ENCODE results near the gene ARID2.

ARID2 gene

GRCh38 chr12:45918818-45919217, 189.3 kb downstream of the ARID2 start:
- DNase-seq (ENCODE audit: low read depth in 2 of 2, low spot score in 1 of 2): no peak

- DNase-seq (ENCODE audit: low read depth in 2 of 2, low spot score in 1 of 2): no peak
Measured at GRCh38 chr12:45928309-45928708, 198.8 kb downstream of the ARID2 start.

- no peak for DNase-seq (ENCODE audit: low read depth in 2 of 2, low spot score in 1 of 2)
Measured at GRCh38 chr12:45930369-45930768, 200.9 kb downstream of the ARID2 start.

GRCh38 chr12:45933504-45933903, 204.0 kb downstream of the ARID2 start:
- DNase-seq (ENCODE audit: low read depth in 2 of 2, low spot score in 1 of 2): no peak

- DNase-seq (ENCODE audit: low read depth in 2 of 2, low spot score in 1 of 2): no peak
Measured at GRCh38 chr12:45934956-45935355, 205.4 kb downstream of the ARID2 start.

- no peak for DNase-seq (ENCODE audit: low read depth in 2 of 2, low spot score in 1 of 2)
Measured at GRCh38 chr12:45938566-45938965, 209.1 kb downstream of the ARID2 start.

GRCh38 chr12:45939759-45940158, 210.3 kb downstream of the ARID2 start:
- DNase-seq (ENCODE audit: low read depth in 2 of 2, low spot score in 1 of 2): no peak

GRCh38 chr12:45944771-45945170, 215.3 kb downstream of the ARID2 start:
- no peak for DNase-seq (ENCODE audit: low read depth in 2 of 2, low spot score in 1 of 2)

GRCh38 chr12:45946435-45946834, 216.9 kb downstream of the ARID2 start:
- DNase-seq (ENCODE audit: low read depth in 2 of 2, low spot score in 1 of 2): no peak

GRCh38 chr12:45948546-45948945, 219.0 kb downstream of the ARID2 start:
- no peak for DNase-seq (ENCODE audit: low read depth in 2 of 2, low spot score in 1 of 2)

Measured in stimulated activated CD8-positive, alpha-beta memory T cell treated with anti-CD3 and anti-CD28 coated beads, Interleukin-4, amount 100 ng/mL, for 4 hours (primary cell).